Right lobe of liver (tissue), 4 donors: ENCODE data around the gene BEND7.

Experiments
- POLR2A ChIP-seq: fragments of 450-650 bp; IDR thresholded peaks from one replicate; pipeline ENCODE4 v1.6.1; 2017; ENCODE audit warnings: antibody characterized with exemption, mild to moderate bottlenecking
- TF ChIP-seq, protein P1 (sequence below), 4 donors: fragments of 200-600 bp in 3 of 4; fragments of 450-650 bp in 1 of 4; IDR thresholded peaks; one replicate each; pipeline versions ENCODE4 v1.5.1 to v1.8.0; 2016 to 2022; ENCODE audit warnings: antibody characterized with exemption in 4 of 4, mild to moderate bottlenecking in 2 of 4
- donor health status: DM: no; HTN: no; CAD: no.
- donor health status: DM: no; HTN: no; CAD: no.
- donor health status: DM: no; HTN: yes; CAD: no.

- TF ChIP-seq, protein P1, sequence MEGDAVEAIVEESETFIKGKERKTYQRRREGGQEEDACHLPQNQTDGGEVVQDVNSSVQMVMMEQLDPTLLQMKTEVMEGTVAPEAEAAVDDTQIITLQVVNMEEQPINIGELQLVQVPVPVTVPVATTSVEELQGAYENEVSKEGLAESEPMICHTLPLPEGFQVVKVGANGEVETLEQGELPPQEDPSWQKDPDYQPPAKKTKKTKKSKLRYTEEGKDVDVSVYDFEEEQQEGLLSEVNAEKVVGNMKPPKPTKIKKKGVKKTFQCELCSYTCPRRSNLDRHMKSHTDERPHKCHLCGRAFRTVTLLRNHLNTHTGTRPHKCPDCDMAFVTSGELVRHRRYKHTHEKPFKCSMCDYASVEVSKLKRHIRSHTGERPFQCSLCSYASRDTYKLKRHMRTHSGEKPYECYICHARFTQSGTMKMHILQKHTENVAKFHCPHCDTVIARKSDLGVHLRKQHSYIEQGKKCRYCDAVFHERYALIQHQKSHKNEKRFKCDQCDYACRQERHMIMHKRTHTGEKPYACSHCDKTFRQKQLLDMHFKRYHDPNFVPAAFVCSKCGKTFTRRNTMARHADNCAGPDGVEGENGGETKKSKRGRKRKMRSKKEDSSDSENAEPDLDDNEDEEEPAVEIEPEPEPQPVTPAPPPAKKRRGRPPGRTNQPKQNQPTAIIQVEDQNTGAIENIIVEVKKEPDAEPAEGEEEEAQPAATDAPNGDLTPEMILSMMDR (IDR thresholded peaks at IDR 0.05): no peak
- TF ChIP-seq POLR2A: no peak
Measured at GRCh38 chr10:13514296-13514695, 14.5 kb downstream of the BEND7 start.
